CD4-positive, CD25-positive, alpha-beta regulatory T cell (primary cell): ENCODE results near the gene LIF. TPM values are rescaled to one million over a fixed set of nuclear protein-coding genes. Genes with fewer than 3 reads are reported as not detected.

Source experiments
- ATAC-seq, 2 donors: fragments of 150-1000 bp; cut with Tn5 transposase; one replicate each; pipeline ENCODE4 v1.10.0; 2021; ENCODE audit warnings: low read depth in 2 of 2, moderate number of reproducible peaks in 2 of 2, moderate library complexity in 1 of 2
- DNase-seq, 3 donors: peaks; one replicate each; pipeline versions ENCODE4 v3.0.0 to v3.0.0-alpha.2; 2012 to 2022; ENCODE audit warnings: mixed read lengths in 1 of 3
- H3K27ac ChIP-seq: one replicate; pipeline ENCODE4 v1.7.0; 2013; ENCODE audit warnings: mild to moderate bottlenecking, low read length; ENCODE audit not compliant: insufficient read depth, poor library complexity, severe bottlenecking
- H3K27me3 ChIP-seq: one replicate; pipeline ENCODE4 v1.7.0; 2013; ENCODE audit warnings: low read length; ENCODE audit not compliant: control insufficient read depth, insufficient read depth
- H3K36me3 ChIP-seq: one replicate; pipeline ENCODE4 v1.7.0; 2013; ENCODE audit warnings: mild to moderate bottlenecking, low read length, moderate library complexity; ENCODE audit not compliant: control insufficient read depth, insufficient read depth
- H3K4me1 ChIP-seq: 2 replicates; pipeline ENCODE4 v1.7.0; 2013; ENCODE audit warnings: mild to moderate bottlenecking, low read length; ENCODE audit not compliant: insufficient read depth, control insufficient read depth, poor library complexity, severe bottlenecking
- H3K4me3 ChIP-seq: one replicate; pipeline ENCODE4 v1.7.0; 2013; ENCODE audit warnings: low read depth, mild to moderate bottlenecking, low read length, moderate library complexity
- H3K9me3 ChIP-seq, 2 experiments: 1 replicate in 1 of 2; 2 replicates in 1 of 2; pipeline ENCODE4 v1.7.0; 2013; ENCODE audit warnings: low read length in 2 of 2, mild to moderate bottlenecking in 1 of 2, moderate library complexity in 1 of 2; ENCODE audit not compliant: control insufficient read depth in 2 of 2
- H3K27ac Mint-ChIP-seq, 3 donors: one replicate each; pipeline ENCODE4 v1.8.0; 2020 to 2022; ENCODE audit warnings: mild to moderate bottlenecking in 3 of 3, mixed read lengths in 3 of 3, moderate library complexity in 2 of 3
- H3K27me3 Mint-ChIP-seq: one replicate; pipeline ENCODE4 v1.8.0; 2022; ENCODE audit warnings: mild to moderate bottlenecking, mixed read lengths
- H3K36me3 Mint-ChIP-seq: one replicate; pipeline ENCODE4 v1.8.0; 2020; ENCODE audit warnings: mixed read lengths
- H3K4me1 Mint-ChIP-seq, 4 donors: one replicate each; pipeline ENCODE4 v1.8.0; 2020 to 2022; ENCODE audit warnings: mixed read lengths in 4 of 4, mild to moderate bottlenecking in 1 of 4
- H3K4me3 Mint-ChIP-seq, 4 donors: one replicate each; pipeline ENCODE4 v1.8.0; 2020 to 2022; ENCODE audit warnings: mild to moderate bottlenecking in 4 of 4, mixed read lengths in 4 of 4, moderate library complexity in 3 of 4
- H3K9me3 Mint-ChIP-seq, 7 donors: one replicate each; pipeline ENCODE4 v1.8.0; 2020 to 2022; ENCODE audit warnings: mixed read lengths in 7 of 7, mild to moderate bottlenecking in 3 of 7, moderate library complexity in 2 of 7
- polyA plus RNA-seq, 4 donors: library from polyadenylated mRNA; unstranded; fragments of 300-500 nt; fragmentation: Illumina TruSeq; gene quantifications; one replicate each; pipeline ENCODE4 v1.2.3, GENCODE V29; 2021
- total RNA-seq: library from RNA; stranded (reverse); gene quantifications from one replicate; pipeline ENCODE4 v1.2.3, GENCODE V29; 2022

Gene LIF
- 0.96 TPM for total RNA-seq
- not detected for polyA plus RNA-seq

DNA sequence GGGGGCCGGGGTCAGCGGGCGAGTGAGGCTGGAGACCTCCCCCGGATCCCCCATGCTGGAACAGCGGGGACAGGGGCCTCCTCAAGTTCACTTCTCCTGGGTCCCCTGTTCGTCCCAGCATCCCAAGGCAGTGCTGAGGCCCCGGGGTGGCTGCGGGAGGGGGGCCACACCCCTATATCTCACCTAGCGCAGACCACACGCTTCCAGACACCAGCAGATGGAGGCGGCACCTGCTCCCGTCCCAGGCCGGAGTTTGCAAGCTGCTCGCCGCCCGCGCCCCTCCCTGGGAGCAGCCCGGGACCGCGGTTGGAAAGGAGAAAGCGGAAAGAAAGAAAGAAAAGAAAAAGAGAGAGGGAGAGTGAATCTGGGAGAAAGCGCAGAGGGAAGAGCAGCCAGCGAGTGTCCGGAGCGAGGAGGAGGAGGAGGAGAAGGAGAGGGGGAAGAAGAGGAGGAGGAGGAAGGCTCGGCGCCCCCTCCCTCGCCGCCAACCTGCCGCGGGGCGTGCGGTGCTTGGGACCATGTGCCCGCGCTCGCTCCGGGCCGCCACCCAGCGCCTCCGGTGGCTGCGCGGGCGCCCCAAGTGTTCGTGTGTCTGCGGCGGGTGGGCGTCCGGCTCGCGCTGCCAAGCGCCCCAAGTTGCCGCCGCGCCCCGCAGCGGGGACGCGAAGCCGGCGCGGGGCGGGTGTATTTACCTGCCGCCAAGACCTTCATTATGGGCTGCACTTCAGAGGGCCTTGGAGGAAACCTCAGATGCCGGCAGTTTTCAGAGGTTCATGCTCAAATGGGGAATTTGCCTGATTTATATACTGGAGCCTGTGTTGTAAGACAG lies at the start of gene LIF:
LIF (minus strand) TSS at position 775 of the 829 bp plus-strand sequence; CDS start at position 711, 64 bp downstream.
- peak; percentile 74 to 79 for ATAC-seq
- H3K27ac ChIP-seq = no peak within 1 kb of the TSS

DNA sequence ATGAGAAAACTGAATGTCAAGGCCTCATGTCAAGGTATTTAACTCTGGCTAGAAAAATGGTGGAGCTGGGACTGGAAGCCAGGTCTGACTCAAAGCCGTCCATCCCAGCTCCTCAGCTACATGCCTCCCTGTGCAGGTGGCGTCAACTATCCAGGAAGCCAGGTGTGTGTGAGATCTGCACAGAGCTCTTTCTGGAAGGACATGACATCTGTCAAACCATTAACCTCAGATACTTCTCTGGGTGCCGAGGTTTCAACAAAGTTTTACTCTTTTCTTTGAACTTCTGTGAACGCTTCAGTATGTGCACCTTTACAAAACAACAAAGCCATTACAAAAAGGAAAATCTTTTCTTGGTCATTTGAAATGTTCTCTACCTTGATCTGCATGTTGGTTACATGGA lies 49.8 kb upstream of the LIF start:
- Histone ChIP-seq H3K4me3 (no peak overlapping the region), H3K27ac (peak overlapping the region; percentile 62), H3K9me3 (no peaks in the 10 kb centered on the region), H3K36me3 (peaks cover 83% of the 10 kb centered on the region), H3K27me3 (no peaks in the 10 kb centered on the region), H3K4me1 (peaks cover 41% of the 10 kb centered on the region)
- peaks cover 41% of the 10 kb centered on the region for H3K36me3 Mint-ChIP-seq
- DNase-seq = peak in 1 of 3 donors; percentile 42
- no peaks in the 10 kb centered on the region for H3K27me3 Mint-ChIP-seq
- peak overlapping the region; percentile 91 to 96 (median 92) for H3K27ac Mint-ChIP-seq
- peak in 1 of 2 donors; percentile 37 for ATAC-seq
- H3K9me3 Mint-ChIP-seq = no peaks in the 10 kb centered on the region
- H3K4me3 Mint-ChIP-seq = peak overlapping the region in 3 of 4 donors; percentile 39 to 70 (median 68)
- peaks cover 5 to 79% (median 29%) of the 10 kb centered on the region in 4 donors for H3K4me1 Mint-ChIP-seq

More for the DNA sequence above, at the start of gene LIF:
- Histone ChIP-seq H3K4me1 (peaks cover 25% of the 10 kb centered on the region), H3K27me3 (no peaks in the 10 kb centered on the region), H3K9me3 (no peaks in the 10 kb centered on the region), H3K4me3 (peak within 1 kb of the TSS; percentile 73), H3K36me3 (no peaks in the 10 kb centered on the region)
- H3K27me3 Mint-ChIP-seq = peaks cover 13% of the 10 kb centered on the region
- peak within 1 kb of the TSS; percentile 84 to 94 (median 88) for H3K4me3 Mint-ChIP-seq
- H3K36me3 Mint-ChIP-seq = no peaks in the 10 kb centered on the region
- H3K9me3 Mint-ChIP-seq = no peaks in the 10 kb centered on the region
- H3K4me1 Mint-ChIP-seq = peaks cover 0 to 38% (median 23%) of the 10 kb centered on the region in 4 donors
- peak; percentile 13 to 68 (median 52) for DNase-seq
- H3K27ac Mint-ChIP-seq = peak within 1 kb of the TSS in 1 of 3 donors; percentile 65

DNA sequence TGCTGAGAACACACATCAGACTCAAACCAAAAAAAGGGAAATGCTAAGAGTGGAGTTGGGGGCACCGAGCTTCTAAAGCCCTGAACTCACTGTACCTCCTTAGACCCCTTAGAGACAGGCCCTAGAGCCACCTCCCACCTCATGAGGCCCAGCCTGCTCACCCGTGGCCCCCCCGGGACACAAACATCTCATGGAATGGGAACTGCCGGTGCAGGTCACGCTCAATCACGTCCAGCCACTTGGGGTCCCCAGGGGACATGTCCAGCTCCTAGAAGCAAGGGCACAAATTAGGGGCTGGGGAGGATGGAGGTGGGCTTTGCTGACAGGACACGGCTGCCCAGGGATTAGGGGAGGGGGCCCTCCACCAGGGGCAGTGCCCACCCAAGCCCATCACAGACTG lies 49.0 kb upstream of the LIF start:
- Mint-ChIP-seq H3K4me1 (peaks cover 5 to 74% (median 25%) of the 10 kb centered on the region in 4 donors), H3K36me3 (peaks cover 34% of the 10 kb centered on the region), H3K9me3 (no peaks in the 10 kb centered on the region), H3K27ac (peak overlapping the region; percentile 67 to 92 (median 91)), H3K27me3 (no peaks in the 10 kb centered on the region), H3K4me3 (peak overlapping the region in 2 of 4 donors; percentile 28 to 82)
- ATAC-seq (no peak), DNase-seq (no peak)
- Histone ChIP-seq H3K36me3 (peaks cover 75% of the 10 kb centered on the region), H3K4me3 (no peak overlapping the region), H3K27me3 (no peaks in the 10 kb centered on the region), H3K27ac (no peak overlapping the region), H3K9me3 (no peaks in the 10 kb centered on the region), H3K4me1 (peaks cover 40% of the 10 kb centered on the region)

DNA sequence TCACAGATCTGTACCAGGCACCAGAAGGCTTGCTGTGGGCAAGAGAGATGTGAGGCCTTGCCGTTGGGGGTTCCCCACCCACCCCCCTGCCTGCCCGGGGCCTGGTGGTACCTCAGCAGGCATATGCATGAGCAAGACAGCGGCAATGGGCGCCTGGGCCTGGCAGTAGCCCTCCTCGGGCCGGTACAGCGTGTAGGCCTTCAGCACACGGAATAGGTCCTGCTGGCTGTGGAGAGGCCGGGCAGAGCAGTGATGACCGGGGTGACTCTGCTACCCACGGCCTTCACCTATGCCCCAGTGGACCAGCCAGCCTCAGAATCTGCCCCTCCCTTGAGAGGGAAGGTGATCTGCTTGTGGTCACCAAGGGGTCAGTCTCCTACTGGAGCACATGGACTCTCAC lies 48.3 kb upstream of the LIF start:
- Mint-ChIP-seq H3K36me3 (peaks cover 34% of the 10 kb centered on the region), H3K4me3 (no peak overlapping the region), H3K4me1 (peaks cover 5 to 74% (median 28%) of the 10 kb centered on the region in 4 donors), H3K9me3 (no peaks in the 10 kb centered on the region), H3K27me3 (no peaks in the 10 kb centered on the region), H3K27ac (peak overlapping the region in 2 of 3 donors; percentile 69 to 91)
- H3K4me3 ChIP-seq = no peak overlapping the region
- no peaks in the 10 kb centered on the region for H3K9me3 ChIP-seq
- peaks cover 47% of the 10 kb centered on the region for H3K4me1 ChIP-seq
- H3K27me3 ChIP-seq = no peaks in the 10 kb centered on the region
- ATAC-seq (no peak), DNase-seq (no peak)
- H3K36me3 ChIP-seq = peaks cover 69% of the 10 kb centered on the region
- no peak overlapping the region for H3K27ac ChIP-seq

DNA sequence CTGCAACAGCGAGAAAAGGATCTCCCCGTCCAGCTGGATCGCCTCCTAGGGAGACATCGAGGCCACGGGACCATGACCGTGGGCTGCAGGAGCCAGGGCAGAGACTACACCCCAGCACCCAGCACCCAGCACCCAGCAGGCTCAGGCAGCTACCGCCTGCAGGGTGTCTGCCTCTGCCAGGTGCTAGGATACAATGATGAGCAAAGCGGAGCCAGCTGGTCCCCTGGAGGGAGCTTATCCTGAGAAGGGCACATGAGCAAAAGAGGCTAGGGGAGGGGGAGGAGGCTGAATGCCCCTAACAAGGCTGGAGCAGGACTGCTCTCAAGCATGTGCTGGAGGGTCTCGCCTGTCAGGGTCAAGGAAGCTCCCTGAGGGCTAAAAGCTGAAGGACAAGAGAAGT lies 47.5 kb upstream of the LIF start:
- no peaks in the 10 kb centered on the region for H3K9me3 ChIP-seq
- peaks cover 62% of the 10 kb centered on the region for H3K36me3 ChIP-seq
- peaks cover 5 to 72% (median 27%) of the 10 kb centered on the region in 4 donors for H3K4me1 Mint-ChIP-seq
- peak overlapping the region in 2 of 3 donors; percentile 55 to 62 for H3K27ac Mint-ChIP-seq
- peaks cover 34% of the 10 kb centered on the region for H3K36me3 Mint-ChIP-seq
- no peaks in the 10 kb centered on the region for H3K27me3 ChIP-seq
- DNase-seq (no peak), ATAC-seq (no peak)
- H3K4me1 ChIP-seq = peaks cover 49% of the 10 kb centered on the region
- H3K4me3 Mint-ChIP-seq = no peak overlapping the region
- no peaks in the 10 kb centered on the region for H3K9me3 Mint-ChIP-seq
- no peaks in the 10 kb centered on the region for H3K27me3 Mint-ChIP-seq
- H3K27ac ChIP-seq = no peak overlapping the region
- H3K4me3 ChIP-seq = no peak overlapping the region

GRCh38 chr22:30293026-30293425 lies 46.5 kb upstream of the LIF start:
- no peak for DNase-seq
- Mint-ChIP-seq H3K27me3 (no peaks in the 10 kb centered on the region), H3K9me3 (no peaks in the 10 kb centered on the region), H3K4me3 (peak overlapping the region in 2 of 4 donors; percentile 6 to 51), H3K36me3 (peaks cover 27% of the 10 kb centered on the region), H3K4me1 (peaks cover 8 to 68% (median 26%) of the 10 kb centered on the region in 4 donors), H3K27ac (peak overlapping the region in 2 of 3 donors; percentile 61 to 82)
- H3K27me3 ChIP-seq = no peaks in the 10 kb centered on the region
- no peaks in the 10 kb centered on the region for H3K9me3 ChIP-seq
- H3K36me3 ChIP-seq = peaks cover 52% of the 10 kb centered on the region
- no peak overlapping the region for H3K4me3 ChIP-seq
- no peak for ATAC-seq
- H3K27ac ChIP-seq = no peak overlapping the region
- H3K4me1 ChIP-seq = peaks cover 54% of the 10 kb centered on the region

DNA sequence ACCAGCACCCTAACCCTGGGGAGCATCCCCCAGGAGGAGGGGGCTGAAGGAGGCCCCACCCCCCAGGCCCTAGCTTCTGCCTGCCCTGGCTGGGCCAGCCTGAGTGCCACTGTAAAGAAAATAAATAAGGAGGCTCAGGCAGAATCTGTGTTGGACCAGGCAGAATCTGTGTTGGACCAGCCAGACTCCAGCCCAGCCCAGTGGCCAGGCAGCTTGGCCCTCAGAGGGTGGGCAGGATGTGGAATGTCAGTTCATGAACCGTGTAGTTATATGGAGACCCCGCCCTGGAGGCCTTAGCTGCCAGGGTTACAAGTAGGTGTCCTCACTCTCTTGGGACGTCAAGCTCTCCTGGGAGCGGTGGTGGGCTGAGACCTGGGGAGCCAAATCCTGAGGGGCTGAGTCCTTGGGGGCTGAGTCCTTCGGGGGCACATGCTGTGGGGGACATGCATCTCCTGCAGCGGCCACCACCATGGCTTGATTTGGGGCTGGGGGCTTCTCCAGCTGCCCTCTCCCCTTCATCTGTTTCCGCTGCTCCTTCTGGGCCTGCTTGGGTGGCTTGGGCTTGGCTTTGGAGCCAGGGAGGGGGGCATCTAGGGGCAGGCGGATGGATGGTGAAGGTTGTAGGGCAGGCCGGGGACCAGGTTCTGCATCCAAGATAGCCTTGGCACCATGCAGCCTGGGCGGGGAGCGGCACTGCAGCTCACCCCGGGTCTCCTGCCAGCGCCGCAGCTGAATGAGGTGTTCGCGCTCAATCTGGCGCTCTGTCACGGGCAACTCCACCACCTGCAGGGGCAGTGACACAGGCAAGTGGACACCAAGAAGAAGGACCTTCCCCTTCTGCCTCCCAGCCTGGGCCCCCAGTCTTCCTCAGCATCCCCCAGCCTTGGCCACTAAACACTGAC lies 45.8 kb upstream of the LIF start:
- H3K9me3 Mint-ChIP-seq = no peaks in the 10 kb centered on the region
- Histone ChIP-seq H3K9me3 (no peaks in the 10 kb centered on the region), H3K36me3 (peaks cover 45% of the 10 kb centered on the region), H3K4me3 (no peak overlapping the region), H3K27ac (no peak overlapping the region), H3K27me3 (no peaks in the 10 kb centered on the region), H3K4me1 (peaks cover 56% of the 10 kb centered on the region)
- peak overlapping the region in 2 of 4 donors; percentile 51 to 56 for H3K4me3 Mint-ChIP-seq
- H3K27me3 Mint-ChIP-seq = no peaks in the 10 kb centered on the region
- H3K27ac Mint-ChIP-seq = peak overlapping the region; percentile 69 to 83 (median 76)
- peaks cover 14 to 64% (median 27%) of the 10 kb centered on the region in 4 donors for H3K4me1 Mint-ChIP-seq
- ATAC-seq = no peak
- no peak for DNase-seq
- peaks cover 25% of the 10 kb centered on the region for H3K36me3 Mint-ChIP-seq
